ENCODE data around the gene ERCC6L.
"Not testable (repeated sequence)": the region's sequence is repeated elsewhere in the genome, so short reads cannot be mapped to it uniquely, and the experiment has no call there.

Gene ERCC6L

GRCh38 chrX:72245461-72246089 lies 6.7 kb upstream of the ERCC6L start:
- peak; percentile 41 for DNase-seq

- no peak for DNase-seq
These were observed 4.6 kb upstream of the ERCC6L start for GRCh38 chrX:72243472-72243871.

- DNase-seq: no peak
These were observed 2.1 kb upstream of the ERCC6L start for GRCh38 chrX:72240976-72241375.

- no peak for DNase-seq
These were observed 644 bp downstream of the ERCC6L start for GRCh38 chrX:72238183-72238582.

- no peak for DNase-seq
These were observed 2.0 kb downstream of the ERCC6L start for GRCh38 chrX:72236841-72237240.

GRCh38 chrX:72230290-72230689 lies 8.5 kb downstream of the ERCC6L start:
- DNase-seq: no peak

- not testable (repeated sequence) for DNase-seq
These were observed 18.5 kb downstream of the ERCC6L start for GRCh38 chrX:72220375-72220774.

- no peak for DNase-seq
These were observed 21.9 kb downstream of the ERCC6L start for GRCh38 chrX:72216973-72217372.

GRCh38 chrX:72208126-72208800 lies 30.6 kb downstream of the ERCC6L start:
- DNase-seq: no peak

- no peak for DNase-seq
These were observed 31.5 kb downstream of the ERCC6L start for GRCh38 chrX:72207366-72207765.

- DNase-seq: no peak
These were observed 33.1 kb downstream of the ERCC6L start for GRCh38 chrX:72205706-72206105.

- DNase-seq: no peak
These were observed 35.4 kb downstream of the ERCC6L start for GRCh38 chrX:72203421-72203820.

- no peak for DNase-seq
These were observed 35.9 kb downstream of the ERCC6L start for GRCh38 chrX:72202792-72203401.

- no peak for DNase-seq
These were observed 36.8 kb downstream of the ERCC6L start for GRCh38 chrX:72201836-72202536.

- no peak for DNase-seq
These were observed 55.9 kb downstream of the ERCC6L start for GRCh38 chrX:72182924-72183323.

- peak; percentile 95 for DNase-seq
These were observed 57.4 kb downstream of the ERCC6L start, which contains the start of gene PIN4 for GRCh38 chrX:72181178-72182125. PIN4 (plus strand) TSS chrX:72181757; CDS start chrX:72181786, 29 bp downstream.

- no peak for DNase-seq
These were observed 58.3 kb downstream of the ERCC6L start for GRCh38 chrX:72180539-72180938.

GRCh38 chrX:72176981-72177380 lies 61.8 kb downstream of the ERCC6L start:
- no peak for DNase-seq

GRCh38 chrX:72176289-72176688 lies 62.5 kb downstream of the ERCC6L start:
- not testable (repeated sequence) for DNase-seq

GRCh38 chrX:72169008-72169728 lies 69.7 kb downstream of the ERCC6L start:
- peak; percentile 19 for DNase-seq

- DNase-seq: no peak
These were observed 73.3 kb downstream of the ERCC6L start for GRCh38 chrX:72165551-72165950.

GRCh38 chrX:72159769-72160168 lies 79.1 kb downstream of the ERCC6L start:
- DNase-seq: no peak
